Fibroblast of skin of abdomen (primary cell): ENCODE results near the gene NECAB3.
A peak's percentile ranks its signal among the peaks of the same experiment; 100 is the strongest.

Experiments used
- DNase-seq: peaks from one replicate; pipeline ENCODE4 v3.0.0-alpha.2; 2013

The NECAB3 gene

GRCh38 chr20:33677991-33678702 lies 3.9 kb upstream of the NECAB3 start:
- DNase-seq = no peak

GRCh38 chr20:33676652-33677645 lies 2.7 kb upstream of the NECAB3 start:
- no peak for DNase-seq

GRCh38 chr20:33676121-33676520 lies 1.9 kb upstream of the NECAB3 start:
- no peak for DNase-seq

GRCh38 chr20:33675136-33675959 lies 1.1 kb upstream of the NECAB3 start:
- DNase-seq = no peak

- DNase-seq = no peak
These were observed 576 bp downstream of the NECAB3 start for GRCh38 chr20:33673410-33674293.

GRCh38 chr20:33673114-33673409 lies 1.2 kb downstream of the NECAB3 start:
- DNase-seq = no peak

- no peak for DNase-seq
These were observed 1.7 kb downstream of the NECAB3 start for GRCh38 chr20:33672426-33673113.

GRCh38 chr20:33671573-33672288 lies 2.5 kb downstream of the NECAB3 start:
- DNase-seq = no peak

GRCh38 chr20:33670715-33671499 lies 3.3 kb downstream of the NECAB3 start:
- no peak for DNase-seq

- no peak for DNase-seq
These were observed 4.2 kb downstream of the NECAB3 start for GRCh38 chr20:33669873-33670640.

GRCh38 chr20:33669224-33669623 lies 5.0 kb downstream of the NECAB3 start:
- DNase-seq = no peak

- DNase-seq = no peak
These were observed 5.6 kb downstream of the NECAB3 start for GRCh38 chr20:33668466-33669155.

GRCh38 chr20:33667676-33668465 lies 6.4 kb downstream of the NECAB3 start:
- peak; percentile 69 for DNase-seq

- DNase-seq = no peak
These were observed 7.0 kb downstream of the NECAB3 start for GRCh38 chr20:33667245-33667675.

- peak; percentile 97 for DNase-seq
These were observed 7.7 kb downstream of the NECAB3 start, which contains the start of gene ACTL10 for GRCh38 chr20:33666293-33667244. TSS of gene ACTL10 (plus strand) at chr20:33666943. CDS start at chr20:33667498, 555 bp downstream.

- DNase-seq = no peak
These were observed 9.5 kb downstream of the NECAB3 start for GRCh38 chr20:33664762-33665144.
